ENCODE measurements around the gene DPY19L3.
"Not testable (repeated sequence)": the region's sequence is repeated elsewhere in the genome, so short reads cannot be mapped to it uniquely, and the experiment has no call there.

DPY19L3 gene

GRCh38 chr19:32405431-32406160 lies at the start of gene DPY19L3:
TSS of gene DPY19L3 (plus strand) at chr19:32405770. CDS start at chr19:32408254, 2,484 bp downstream.
- peak; percentile 90 for DNase-seq (ENCODE audit: low read depth)

- DNase-seq (ENCODE audit: low read depth), result no peak
These were observed 47.9 kb upstream of the DPY19L3 start for GRCh38 chr19:32357720-32358119.

- no peak for DNase-seq (ENCODE audit: low read depth)
These were observed 47.2 kb upstream of the DPY19L3 start for GRCh38 chr19:32358321-32358720.

- DNase-seq (ENCODE audit: low read depth), result no peak
These were observed 46.0 kb upstream of the DPY19L3 start for GRCh38 chr19:32359581-32359980.

GRCh38 chr19:32361574-32362317 lies 43.8 kb upstream of the DPY19L3 start:
- no peak for DNase-seq (ENCODE audit: low read depth)

- DNase-seq (ENCODE audit: low read depth), result no peak
These were observed 43.3 kb upstream of the DPY19L3 start for GRCh38 chr19:32362318-32362691.

GRCh38 chr19:32363175-32363574 lies 42.4 kb upstream of the DPY19L3 start:
- DNase-seq (ENCODE audit: low read depth), result no peak

GRCh38 chr19:32363632-32364031 lies 41.9 kb upstream of the DPY19L3 start:
- no peak for DNase-seq (ENCODE audit: low read depth)

- no peak for DNase-seq (ENCODE audit: low read depth)
These were observed 41.5 kb upstream of the DPY19L3 start for GRCh38 chr19:32364040-32364439.

GRCh38 chr19:32367063-32367462 lies 38.5 kb upstream of the DPY19L3 start:
- no peak for DNase-seq (ENCODE audit: low read depth)

- DNase-seq (ENCODE audit: low read depth), result no peak
These were observed 37.5 kb upstream of the DPY19L3 start for GRCh38 chr19:32367948-32368536.

- no peak for DNase-seq (ENCODE audit: low read depth)
These were observed 36.8 kb upstream of the DPY19L3 start for GRCh38 chr19:32368787-32369186.

GRCh38 chr19:32372726-32373517 lies 32.6 kb upstream of the DPY19L3 start:
- DNase-seq (ENCODE audit: low read depth), result no peak

GRCh38 chr19:32373585-32374295 lies 31.8 kb upstream of the DPY19L3 start:
- no peak for DNase-seq (ENCODE audit: low read depth)

- DNase-seq (ENCODE audit: low read depth), result not testable (repeated sequence)
These were observed 31.2 kb upstream of the DPY19L3 start for GRCh38 chr19:32374362-32374761.

GRCh38 chr19:32377088-32377487 lies 28.5 kb upstream of the DPY19L3 start:
- DNase-seq (ENCODE audit: low read depth), result not testable (repeated sequence)

GRCh38 chr19:32380269-32380668 lies 25.3 kb upstream of the DPY19L3 start:
- no peak for DNase-seq (ENCODE audit: low read depth)

GRCh38 chr19:32387701-32388392 lies 17.7 kb upstream of the DPY19L3 start:
- DNase-seq (ENCODE audit: low read depth), result no peak

GRCh38 chr19:32388393-32388855 lies 17.1 kb upstream of the DPY19L3 start:
- DNase-seq (ENCODE audit: low read depth), result no peak

- DNase-seq (ENCODE audit: low read depth), result no peak
These were observed 12.7 kb upstream of the DPY19L3 start for GRCh38 chr19:32392901-32393300.
